Prostate gland (tissue), 2 donors: ENCODE data around the gene TCP11L2.
"Not testable (repeated sequence)": the region's sequence is repeated elsewhere in the genome, so short reads cannot be mapped to it uniquely, and the experiment has no call there.

Source experiments
- POLR2A ChIP-seq: fragments of 450-650 bp; IDR thresholded peaks from one replicate; pipeline ENCODE4 v1.6.1; 2016; ENCODE audit warnings: antibody characterized with exemption, mild to moderate bottlenecking
- POLR2AphosphoS5 ChIP-seq: sonication (generic); formaldehyde crosslinking; IDR thresholded peaks from one replicate; pipeline ENCODE4 v1.6.1; 2017; ENCODE audit warnings: antibody characterized with exemption
- TF ChIP-seq, protein P1 (sequence below), 4 experiments: fragments of 200-600 bp in 2 of 4; fragments of 450-650 bp in 2 of 4; sonication (generic) in 2 of 4; IDR thresholded peaks; 1 replicate in 3 of 4; 2 replicates in 1 of 4; pipeline ENCODE4 v1.5.1; 2016 to 2019; ENCODE audit warnings: antibody characterized with exemption in 4 of 4, mild to moderate bottlenecking in 2 of 4, moderate library complexity in 2 of 4

DNA sequence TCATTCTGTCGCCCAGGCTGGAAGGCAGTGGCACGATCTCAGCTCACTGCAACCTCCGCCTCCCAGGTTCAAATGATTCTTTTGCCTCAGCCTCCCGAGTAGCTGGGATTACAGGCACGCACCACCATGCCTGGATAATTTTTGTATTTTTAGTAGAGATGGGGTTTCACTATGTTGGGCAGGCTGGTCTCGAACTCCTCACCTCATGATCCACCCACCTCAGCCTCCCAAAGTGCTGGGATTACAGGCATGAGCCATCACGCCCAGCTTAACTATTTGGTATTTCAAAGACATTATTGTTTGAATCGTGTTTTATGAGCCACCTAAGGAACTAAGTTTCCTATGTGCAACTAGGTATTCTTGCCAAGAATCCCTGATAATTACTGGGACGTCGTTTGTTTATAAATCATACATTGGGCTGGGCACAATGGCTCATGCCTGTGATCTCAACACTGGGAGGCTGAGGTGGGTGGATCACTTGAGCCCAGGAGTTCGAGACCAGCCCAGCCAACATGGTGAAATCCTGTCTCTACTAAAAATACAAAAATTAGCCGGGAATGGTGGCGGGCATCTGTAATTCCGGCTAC lies 15.9 kb upstream of the TCP11L2 start:
- TF ChIP-seq POLR2A, POLR2AphosphoS5: not testable (repeated sequence)
- TF ChIP-seq, protein P1, sequence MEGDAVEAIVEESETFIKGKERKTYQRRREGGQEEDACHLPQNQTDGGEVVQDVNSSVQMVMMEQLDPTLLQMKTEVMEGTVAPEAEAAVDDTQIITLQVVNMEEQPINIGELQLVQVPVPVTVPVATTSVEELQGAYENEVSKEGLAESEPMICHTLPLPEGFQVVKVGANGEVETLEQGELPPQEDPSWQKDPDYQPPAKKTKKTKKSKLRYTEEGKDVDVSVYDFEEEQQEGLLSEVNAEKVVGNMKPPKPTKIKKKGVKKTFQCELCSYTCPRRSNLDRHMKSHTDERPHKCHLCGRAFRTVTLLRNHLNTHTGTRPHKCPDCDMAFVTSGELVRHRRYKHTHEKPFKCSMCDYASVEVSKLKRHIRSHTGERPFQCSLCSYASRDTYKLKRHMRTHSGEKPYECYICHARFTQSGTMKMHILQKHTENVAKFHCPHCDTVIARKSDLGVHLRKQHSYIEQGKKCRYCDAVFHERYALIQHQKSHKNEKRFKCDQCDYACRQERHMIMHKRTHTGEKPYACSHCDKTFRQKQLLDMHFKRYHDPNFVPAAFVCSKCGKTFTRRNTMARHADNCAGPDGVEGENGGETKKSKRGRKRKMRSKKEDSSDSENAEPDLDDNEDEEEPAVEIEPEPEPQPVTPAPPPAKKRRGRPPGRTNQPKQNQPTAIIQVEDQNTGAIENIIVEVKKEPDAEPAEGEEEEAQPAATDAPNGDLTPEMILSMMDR (IDR thresholded peaks at IDR 0.05) = not testable (repeated sequence)
